ENCODE results near the gene TIMP3.
"Not testable (repeated sequence)": the region's sequence is repeated elsewhere in the genome, so short reads cannot be mapped to it uniquely, and the experiment has no call there.

The TIMP3 gene

GRCh38 chr22:32801537-32802236 is at the start of gene TIMP3:
TSS of gene TIMP3 (plus strand) at chr22:32801705. CDS start at chr22:32802002, 297 bp downstream.
- DNase-seq (ENCODE audit: extremely low read depth in 1 of 2, low read depth in 1 of 2): no peak

- no peak for DNase-seq (ENCODE audit: extremely low read depth in 1 of 2, low read depth in 1 of 2)
Measured at GRCh38 chr22:32752326-32752725, 49.2 kb upstream of the TIMP3 start.

- DNase-seq (ENCODE audit: extremely low read depth in 1 of 2, low read depth in 1 of 2): no peak
Measured at GRCh38 chr22:32752816-32753520, 48.5 kb upstream of the TIMP3 start.

DNA sequence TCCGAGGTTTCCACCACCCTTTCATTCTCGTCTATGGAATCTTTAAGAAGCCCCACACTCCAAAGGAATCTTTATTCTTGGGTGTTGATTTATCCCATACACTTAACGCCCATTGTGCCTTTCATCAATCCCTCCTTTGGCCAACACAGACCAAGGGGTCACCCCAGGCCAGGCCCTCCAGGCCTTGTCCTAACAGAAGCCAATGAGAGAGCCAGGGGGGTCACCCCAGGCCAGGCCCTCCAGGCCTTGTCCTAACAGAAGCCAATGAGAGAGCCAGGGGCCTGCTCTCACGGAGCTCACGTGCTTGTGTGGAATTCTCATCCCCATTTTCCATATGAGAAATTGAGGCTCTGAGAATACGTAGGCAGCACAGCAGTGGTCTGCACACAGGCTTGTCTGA is 47.9 kb upstream of the TIMP3 start:
- no peak for DNase-seq (ENCODE audit: extremely low read depth in 1 of 2, low read depth in 1 of 2)

GRCh38 chr22:32754413-32755041 is 47.0 kb upstream of the TIMP3 start:
- DNase-seq (ENCODE audit: extremely low read depth in 1 of 2, low read depth in 1 of 2): no peak

DNA sequence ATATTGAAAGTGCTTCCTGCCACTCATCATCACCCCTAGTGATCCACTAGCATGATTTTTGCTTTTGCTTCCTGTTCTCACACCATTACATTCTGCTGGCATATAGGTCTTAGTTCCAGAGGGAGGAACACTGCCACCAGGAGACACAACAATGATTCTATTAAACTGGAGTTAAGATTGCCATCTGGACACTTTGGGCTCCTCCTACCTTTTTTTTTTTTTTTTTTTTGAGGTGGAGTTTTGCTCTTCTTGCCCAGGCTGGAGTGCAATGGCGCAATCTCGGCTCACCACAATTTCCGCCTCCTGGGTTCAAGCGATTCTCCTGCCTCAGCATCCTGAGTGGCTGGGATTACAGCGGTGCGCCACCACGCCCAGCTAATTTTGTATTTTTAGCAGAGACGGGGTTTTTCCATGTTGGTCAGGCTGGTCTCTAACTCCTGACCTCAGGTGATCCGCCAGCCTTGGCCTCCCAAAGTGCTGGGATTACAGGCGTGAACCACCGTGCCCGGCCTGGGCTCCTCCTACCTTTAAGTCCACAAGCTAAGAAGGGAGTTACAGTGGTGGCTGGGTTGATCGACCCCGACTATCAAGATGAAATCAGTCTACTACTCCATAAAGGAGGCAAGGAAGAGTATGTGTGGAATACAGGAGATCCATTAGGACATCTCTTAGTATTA is 44.3 kb upstream of the TIMP3 start:
- not testable (repeated sequence) for DNase-seq (ENCODE audit: extremely low read depth in 1 of 2, low read depth in 1 of 2)

- no peak for DNase-seq (ENCODE audit: extremely low read depth in 1 of 2, low read depth in 1 of 2)
Measured at GRCh38 chr22:32758866-32759385, 42.6 kb upstream of the TIMP3 start.

DNA sequence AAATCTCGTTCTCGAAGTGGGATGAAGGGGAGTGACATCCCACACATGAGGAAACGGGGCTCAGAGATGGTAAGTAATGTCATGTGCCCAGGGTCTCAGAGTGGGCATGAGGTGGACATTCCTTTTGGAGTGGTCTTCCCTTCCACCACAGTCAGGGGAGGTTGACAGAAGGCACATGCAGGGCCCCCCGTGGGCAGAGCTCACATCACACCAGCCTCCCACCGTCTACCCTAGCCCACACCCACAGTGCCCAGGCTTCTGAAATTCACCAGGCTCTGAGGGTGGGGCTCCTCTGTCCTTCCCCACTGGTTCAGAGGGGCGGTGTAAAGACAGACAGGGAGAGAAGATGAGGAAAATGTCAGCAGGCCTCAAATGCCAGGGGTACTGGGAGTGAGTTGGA is 41.1 kb upstream of the TIMP3 start:
- DNase-seq (ENCODE audit: extremely low read depth in 1 of 2, low read depth in 1 of 2): no peak

- DNase-seq (ENCODE audit: extremely low read depth in 1 of 2, low read depth in 1 of 2): no peak
Measured at GRCh38 chr22:32760815-32761214, 40.7 kb upstream of the TIMP3 start.

- no peak for DNase-seq (ENCODE audit: extremely low read depth in 1 of 2, low read depth in 1 of 2)
Measured at GRCh38 chr22:32761251-32761903, 40.1 kb upstream of the TIMP3 start.

DNA sequence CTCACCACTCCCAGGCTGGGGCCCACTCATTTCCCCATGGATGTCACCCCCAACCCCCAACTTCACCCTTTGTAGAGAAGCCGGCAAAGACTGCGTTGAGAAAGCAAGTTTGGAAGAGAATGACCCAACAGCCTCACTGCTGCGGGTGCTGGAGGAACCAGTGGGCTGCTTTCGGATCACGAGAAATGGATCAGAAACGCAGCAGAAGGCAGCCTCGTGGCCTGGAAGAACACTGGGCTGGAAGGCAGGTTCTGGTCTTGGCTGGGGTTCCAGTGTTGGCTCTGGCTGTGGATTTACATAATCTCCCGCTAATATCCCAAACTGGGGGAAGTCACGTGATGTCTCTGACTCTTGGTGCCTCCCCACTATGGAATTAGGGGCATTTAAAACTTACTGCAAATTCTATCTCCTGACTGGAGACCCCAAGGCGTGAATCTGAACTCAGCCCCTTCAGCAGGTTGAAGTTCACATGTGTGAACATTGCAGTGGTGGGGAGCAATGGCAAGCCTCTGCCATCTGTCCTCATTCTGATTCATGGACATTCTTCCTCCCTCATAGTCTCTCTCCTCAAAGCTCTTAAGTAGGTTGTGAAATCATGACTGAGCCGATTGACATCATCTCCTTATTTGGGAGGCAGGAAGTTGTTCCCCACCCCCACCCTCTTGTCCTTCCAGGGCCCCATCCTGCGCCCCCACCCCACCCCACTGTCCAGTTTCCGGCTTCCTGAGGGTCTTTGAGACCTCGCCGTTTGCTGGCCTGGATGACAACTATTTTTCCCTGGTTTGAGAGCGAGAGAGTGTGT is 37.0 kb upstream of the TIMP3 start:
- no peak for DNase-seq (ENCODE audit: extremely low read depth in 1 of 2, low read depth in 1 of 2)

GRCh38 chr22:32765132-32765618 is 36.3 kb upstream of the TIMP3 start:
- DNase-seq (ENCODE audit: extremely low read depth in 1 of 2, low read depth in 1 of 2): no peak

DNA sequence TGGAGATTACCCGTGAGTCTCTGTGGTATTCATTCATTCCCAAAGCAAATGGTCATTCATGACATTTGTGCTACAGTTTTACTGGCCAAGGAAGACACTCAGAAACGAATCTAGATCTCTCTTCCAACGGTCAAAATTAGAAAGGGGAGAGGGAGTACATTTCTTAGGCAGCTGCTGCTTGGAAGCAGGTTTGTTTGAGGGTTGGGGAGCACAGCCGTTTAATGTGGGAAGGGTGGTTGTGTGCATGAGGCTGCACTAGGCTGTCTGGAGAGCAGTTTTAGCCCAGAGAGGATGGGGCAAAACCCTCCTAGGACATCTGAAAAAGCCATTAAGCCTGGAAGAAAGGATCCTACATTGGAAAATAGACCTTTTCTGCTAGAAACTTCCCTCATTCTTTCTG is 29.7 kb upstream of the TIMP3 start:
- no peak for DNase-seq (ENCODE audit: extremely low read depth in 1 of 2, low read depth in 1 of 2)

DNA sequence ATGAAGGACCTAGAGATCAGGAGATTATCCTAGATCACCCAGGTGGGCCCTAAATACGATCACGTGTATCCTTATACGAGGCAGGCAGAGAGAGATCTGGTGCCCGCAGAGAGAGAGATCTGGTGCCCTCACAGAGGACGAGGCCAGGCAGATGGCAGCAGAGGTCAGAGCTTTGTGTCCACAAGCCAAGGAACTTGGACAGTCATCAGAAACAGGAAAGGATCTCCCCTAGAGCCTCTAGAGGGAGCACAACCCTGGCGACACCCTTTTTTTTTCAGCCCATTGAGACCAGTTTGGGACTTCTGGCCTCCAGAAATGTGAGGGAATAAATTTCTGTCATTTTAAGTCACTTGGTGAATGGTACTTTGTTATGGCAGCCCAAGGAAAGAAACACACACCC is 25.5 kb upstream of the TIMP3 start:
- no peak for DNase-seq (ENCODE audit: extremely low read depth in 1 of 2, low read depth in 1 of 2)

- DNase-seq (ENCODE audit: extremely low read depth in 1 of 2, low read depth in 1 of 2): no peak
Measured at GRCh38 chr22:32776397-32776796, 25.1 kb upstream of the TIMP3 start.

- no peak for DNase-seq (ENCODE audit: extremely low read depth in 1 of 2, low read depth in 1 of 2)
Measured at GRCh38 chr22:32776802-32777201, 24.7 kb upstream of the TIMP3 start.

DNA sequence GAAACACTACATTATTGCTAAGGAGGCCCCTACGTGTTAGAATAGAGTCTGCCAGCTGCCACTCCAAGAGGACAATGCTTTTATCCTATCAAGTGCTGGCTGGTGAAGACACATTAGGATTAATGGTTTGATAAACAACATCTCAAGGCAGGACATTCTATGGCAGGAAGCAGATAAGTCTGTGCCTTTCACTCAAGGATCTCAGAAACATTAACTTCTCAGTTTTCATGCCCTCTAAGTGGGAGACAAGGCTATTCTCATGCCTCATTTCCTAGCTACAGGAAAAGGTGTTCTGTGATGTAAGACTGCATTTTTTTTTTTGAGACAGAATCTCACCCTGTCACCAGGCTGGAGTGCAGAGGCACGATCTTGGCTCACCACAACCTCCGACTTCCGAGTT is 23.5 kb upstream of the TIMP3 start:
- no peak for DNase-seq (ENCODE audit: extremely low read depth in 1 of 2, low read depth in 1 of 2)

DNA sequence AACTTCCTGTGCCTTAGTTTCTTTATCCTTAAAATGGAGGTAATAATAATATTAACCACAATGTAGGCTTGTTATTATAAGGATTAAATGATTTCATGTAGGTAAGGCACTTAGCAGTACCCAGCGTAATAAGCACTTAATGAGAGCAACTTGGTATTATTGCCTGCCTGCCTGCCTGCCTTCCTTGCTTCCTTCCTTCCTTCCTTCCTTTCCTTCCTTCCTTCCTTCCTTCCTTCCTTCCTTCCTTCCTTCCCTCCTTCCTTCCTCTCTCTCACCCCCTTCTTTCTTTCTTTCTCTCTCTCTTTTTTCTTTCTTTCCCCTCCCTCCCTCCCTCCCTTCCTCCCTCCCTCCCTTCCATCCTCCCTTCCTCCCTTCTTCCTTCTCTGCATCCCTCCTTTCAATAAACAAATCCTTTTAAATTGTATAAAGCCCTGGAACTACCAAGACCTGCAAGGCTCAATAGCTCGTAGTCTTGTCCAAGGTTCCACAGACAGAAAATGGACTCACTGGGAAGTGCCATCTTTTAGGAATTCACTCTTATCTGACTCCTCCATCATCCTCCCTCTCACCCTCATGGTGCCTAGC is 20.7 kb upstream of the TIMP3 start:
- no peak for DNase-seq (ENCODE audit: extremely low read depth in 1 of 2, low read depth in 1 of 2)

DNA sequence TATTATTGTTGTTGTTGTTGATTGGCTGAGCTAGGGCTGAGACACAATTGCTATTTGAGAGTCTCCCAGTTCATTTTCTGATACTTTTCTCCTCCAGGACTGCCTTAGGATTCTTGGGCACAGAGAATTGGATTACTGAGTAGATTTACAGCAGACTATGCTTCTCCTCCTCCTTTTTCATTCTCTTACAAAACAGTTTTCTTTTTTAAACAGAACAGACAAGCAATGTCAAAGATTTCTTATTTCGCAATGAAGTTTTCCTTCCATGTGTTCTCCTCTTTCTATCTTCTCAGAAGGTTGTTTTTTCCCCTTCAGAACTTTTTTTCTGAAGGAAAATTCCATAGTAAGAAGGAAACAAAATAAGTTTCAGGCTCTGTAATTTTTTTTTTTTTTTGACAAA is 19.8 kb upstream of the TIMP3 start:
- DNase-seq (ENCODE audit: extremely low read depth in 1 of 2, low read depth in 1 of 2): no peak
